ENCODE measurements around the gene GATAD2A.

Gene GATAD2A

GRCh38 chr19:19487950-19488874 is 82.7 kb downstream of the GATAD2A start:
- no peak overlapping the region for H3K4me3 ChIP-seq (ENCODE audit: low read depth, low read length)
- TF ChIP-seq, protein P1, sequence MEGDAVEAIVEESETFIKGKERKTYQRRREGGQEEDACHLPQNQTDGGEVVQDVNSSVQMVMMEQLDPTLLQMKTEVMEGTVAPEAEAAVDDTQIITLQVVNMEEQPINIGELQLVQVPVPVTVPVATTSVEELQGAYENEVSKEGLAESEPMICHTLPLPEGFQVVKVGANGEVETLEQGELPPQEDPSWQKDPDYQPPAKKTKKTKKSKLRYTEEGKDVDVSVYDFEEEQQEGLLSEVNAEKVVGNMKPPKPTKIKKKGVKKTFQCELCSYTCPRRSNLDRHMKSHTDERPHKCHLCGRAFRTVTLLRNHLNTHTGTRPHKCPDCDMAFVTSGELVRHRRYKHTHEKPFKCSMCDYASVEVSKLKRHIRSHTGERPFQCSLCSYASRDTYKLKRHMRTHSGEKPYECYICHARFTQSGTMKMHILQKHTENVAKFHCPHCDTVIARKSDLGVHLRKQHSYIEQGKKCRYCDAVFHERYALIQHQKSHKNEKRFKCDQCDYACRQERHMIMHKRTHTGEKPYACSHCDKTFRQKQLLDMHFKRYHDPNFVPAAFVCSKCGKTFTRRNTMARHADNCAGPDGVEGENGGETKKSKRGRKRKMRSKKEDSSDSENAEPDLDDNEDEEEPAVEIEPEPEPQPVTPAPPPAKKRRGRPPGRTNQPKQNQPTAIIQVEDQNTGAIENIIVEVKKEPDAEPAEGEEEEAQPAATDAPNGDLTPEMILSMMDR (conservative IDR thresholded peaks at IDR 0.05; ENCODE audit: low read depth, low read length), result no peak
- no peak for DNase-seq (ENCODE audit: low read depth)

- TF ChIP-seq, protein P1 (conservative IDR thresholded peaks at IDR 0.05; ENCODE audit: low read depth, low read length), result no peak
- DNase-seq (ENCODE audit: low read depth), result peak; percentile 97
- H3K4me3 ChIP-seq (ENCODE audit: low read depth, low read length), result peak overlapping the region; percentile 38
Measured at GRCh38 chr19:19488875-19489690, 83.6 kb downstream of the GATAD2A start.

DNA sequence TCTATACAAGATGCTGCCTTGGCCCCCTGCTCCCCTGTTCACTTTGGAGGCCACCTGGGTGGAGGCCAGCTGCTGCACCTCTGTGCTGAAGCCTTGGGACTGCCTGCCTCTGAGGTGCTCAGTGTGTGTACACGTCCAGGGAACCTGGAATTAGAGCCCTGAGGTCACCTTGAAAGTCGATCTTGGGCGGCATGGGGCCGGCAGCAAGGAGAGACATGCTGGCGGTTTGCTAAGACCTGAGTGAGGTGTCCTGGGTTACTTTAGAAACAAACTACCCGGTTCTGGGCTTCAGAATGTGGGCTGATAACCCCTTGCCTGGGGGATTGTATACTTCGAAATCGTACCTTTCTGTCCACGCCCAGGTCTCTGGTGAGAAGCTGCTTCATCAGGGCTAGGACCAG is 84.3 kb downstream of the GATAD2A start:
- no peak for DNase-seq (ENCODE audit: low read depth)
- H3K4me3 ChIP-seq (ENCODE audit: low read depth, low read length), result no peak overlapping the region
- TF ChIP-seq, protein P1 (conservative IDR thresholded peaks at IDR 0.05; ENCODE audit: low read depth, low read length), result no peak

DNA sequence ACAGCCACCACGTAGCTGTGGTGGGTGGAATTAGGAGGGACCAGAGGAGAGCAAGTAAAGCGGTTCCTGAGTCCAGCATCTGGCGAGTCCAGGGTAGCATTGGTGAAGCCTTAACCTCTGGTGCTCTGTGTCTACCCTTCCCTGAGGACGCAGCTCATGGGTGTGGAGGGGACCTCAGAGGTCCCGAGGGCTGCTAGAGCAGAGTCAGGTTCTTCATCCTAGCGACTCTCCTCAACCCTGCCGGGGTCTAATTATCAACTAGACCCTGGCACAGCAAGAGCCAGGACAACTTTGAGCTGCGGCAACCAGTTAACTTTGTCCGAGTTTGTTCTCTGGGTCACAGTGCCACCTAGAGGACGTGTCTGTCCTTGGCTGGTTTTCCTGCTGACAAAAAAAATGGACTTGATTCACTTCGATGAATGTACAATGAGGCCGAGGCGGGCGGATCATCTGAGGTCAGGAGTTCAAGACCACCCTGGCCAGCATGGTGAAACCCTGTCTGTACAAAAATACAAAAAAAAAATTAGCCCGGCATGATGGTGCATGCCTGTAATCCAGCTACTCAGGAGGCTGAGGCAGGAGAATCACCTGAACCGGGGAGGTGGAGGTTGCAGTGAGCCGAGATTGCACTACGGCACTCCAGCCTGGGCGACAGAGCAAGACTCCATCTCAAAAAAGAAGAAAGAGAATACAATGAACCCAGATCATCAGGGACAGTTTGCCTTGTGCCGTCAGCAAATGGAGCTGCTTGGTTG is 84.9 kb downstream of the GATAD2A start:
- TF ChIP-seq, protein P1 (conservative IDR thresholded peaks at IDR 0.05; ENCODE audit: low read depth, low read length), result peak; percentile 84
- no peak overlapping the region for H3K4me3 ChIP-seq (ENCODE audit: low read depth, low read length)
- DNase-seq (ENCODE audit: low read depth), result peak; percentile 91

DNA sequence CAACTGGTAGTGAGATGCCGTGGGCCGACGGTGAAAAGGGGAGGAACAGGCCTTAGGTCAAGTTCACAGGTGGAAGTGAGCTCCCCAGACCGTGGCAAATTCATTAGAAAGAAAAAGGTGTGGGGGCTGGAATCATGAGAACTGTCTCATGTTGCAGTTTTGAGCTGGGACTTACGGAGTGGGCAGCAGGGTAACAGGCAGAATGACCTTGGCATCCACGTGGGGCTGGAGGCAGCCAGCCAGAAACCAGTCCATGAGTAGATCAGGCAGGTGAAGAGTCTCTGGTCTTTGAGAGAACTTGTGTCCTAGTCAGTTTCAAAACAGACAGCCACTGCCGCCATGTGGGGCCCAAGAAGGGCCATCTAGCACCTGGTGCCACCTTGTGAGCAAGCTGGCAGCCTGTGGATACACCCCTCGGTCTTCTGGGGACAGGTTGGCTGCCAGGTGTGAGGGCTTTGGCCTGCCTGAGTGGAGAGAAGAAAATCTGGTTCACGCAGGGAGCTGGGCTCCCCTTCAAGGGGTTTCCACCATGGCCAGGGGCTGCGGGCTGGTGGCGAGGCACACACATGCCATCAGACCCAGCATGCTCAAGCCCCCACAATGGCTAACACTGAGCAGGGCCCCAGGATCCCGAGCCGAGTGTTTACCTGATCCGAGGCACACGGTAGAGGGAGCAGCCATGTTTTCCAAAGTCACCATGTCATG is 86.0 kb downstream of the GATAD2A start:
- TF ChIP-seq, protein P1 (conservative IDR thresholded peaks at IDR 0.05; ENCODE audit: low read depth, low read length), result no peak
- H3K4me3 ChIP-seq (ENCODE audit: low read depth, low read length), result no peak overlapping the region
- no peak for DNase-seq (ENCODE audit: low read depth)

- TF ChIP-seq, protein P1 (conservative IDR thresholded peaks at IDR 0.05; ENCODE audit: low read depth, low read length), result no peak
- DNase-seq (ENCODE audit: low read depth), result no peak
- no peak overlapping the region for H3K4me3 ChIP-seq (ENCODE audit: low read depth, low read length)
Measured at GRCh38 chr19:19492026-19492610, 86.6 kb downstream of the GATAD2A start.

Data from choroid plexus epithelial cell (primary cell).